Loucy (cell line): ENCODE measurements around the gene ZDHHC14.

Experiments used
- CTCF ChIP-seq: fragments of 200-600 bp; sonication (generic); conservative IDR thresholded peaks from 2 replicates; pipeline ENCODE4 v1.5.1; 2014; ENCODE audit warnings: mild to moderate bottlenecking, antibody characterized with exemption, low read length
- EZH2phosphoT487 ChIP-seq: fragments of 200-600 bp; IDR thresholded peaks from 2 replicates; pipeline ENCODE4 v1.6.1; 2018; ENCODE audit warnings: antibody characterized with exemption, mild to moderate bottlenecking, moderate library complexity, borderline replicate concordance

GRCh38 chr6:157462956-157463742, 82.2 kb downstream of the ZDHHC14 start:
- no peak for TF ChIP-seq CTCF
- TF ChIP-seq EZH2phosphoT487, result no peak
